GM21423 (cell line): Measurements from ENCODE around the gene AFTPH.

Source experiments
- ATAC-seq: cut with Tn5 transposase; IDR thresholded peaks from one replicate; pipeline ENCODE4 v1.9.1; 2021; ENCODE audit warnings: mild to moderate bottlenecking, moderate library complexity; ENCODE audit not compliant: unreplicated experiment

AFTPH gene

GRCh38 chr2:64537991-64538390 is 13.9 kb downstream of the AFTPH start:
- no peak for ATAC-seq

GRCh38 chr2:64538764-64539433 is 14.8 kb downstream of the AFTPH start:
- peak; percentile 34 for ATAC-seq

GRCh38 chr2:64540615-64541014 is 16.5 kb downstream of the AFTPH start:
- no peak for ATAC-seq

GRCh38 chr2:64541547-64541946 is 17.4 kb downstream of the AFTPH start:
- ATAC-seq: no peak

GRCh38 chr2:64542071-64543007 is 18.2 kb downstream of the AFTPH start:
- no peak for ATAC-seq

GRCh38 chr2:64543008-64543697 is 19.0 kb downstream of the AFTPH start:
- ATAC-seq: no peak

GRCh38 chr2:64548761-64549160 is 24.6 kb downstream of the AFTPH start:
- ATAC-seq: no peak

- ATAC-seq: no peak
Measured at GRCh38 chr2:64550042-64550441, 25.9 kb downstream of the AFTPH start.

- ATAC-seq: no peak
Measured at GRCh38 chr2:64551851-64552250, 27.7 kb downstream of the AFTPH start.

GRCh38 chr2:64554117-64554516 is 30.0 kb downstream of the AFTPH start:
- no peak for ATAC-seq

GRCh38 chr2:64558445-64559081 is 34.4 kb downstream of the AFTPH start:
- no peak for ATAC-seq

- ATAC-seq: no peak
Measured at GRCh38 chr2:64562148-64562784, 38.1 kb downstream of the AFTPH start.

- no peak for ATAC-seq
Measured at GRCh38 chr2:64563436-64563938, 39.4 kb downstream of the AFTPH start.

GRCh38 chr2:64565949-64566710 is 42.0 kb downstream of the AFTPH start:
- ATAC-seq: no peak

- no peak for ATAC-seq
Measured at GRCh38 chr2:64567473-64567872, 43.3 kb downstream of the AFTPH start.

GRCh38 chr2:64568836-64569235 is 44.7 kb downstream of the AFTPH start:
- ATAC-seq: no peak

- no peak for ATAC-seq
Measured at GRCh38 chr2:64574871-64575270, 50.7 kb downstream of the AFTPH start.

GRCh38 chr2:64581018-64581417 is 56.9 kb downstream of the AFTPH start:
- no peak for ATAC-seq

- no peak for ATAC-seq
Measured at GRCh38 chr2:64581777-64582539, 57.8 kb downstream of the AFTPH start.
